HCT116 (cell line): ENCODE data around the gene APBB2. TPM values are rescaled to one million over a fixed set of nuclear protein-coding genes. Genes with fewer than 3 reads are reported as not detected.

Experiments
- ATAC-seq: fragments of 200-7000 bp; cut with Tn5 transposase; 2 replicates; pipeline ENCODE4 v1.9.1; 2020; ENCODE audit warnings: mild to moderate bottlenecking, moderate library complexity
- BruUV-seq: library from RNA; stranded (reverse); fragments of 400-500 nt; replicated peaks from 2 replicates; lab custom pipeline; 2021; lab: Mats Ljungman, UMichigan
- CTCF ChIA-PET: fragments of 300-600 bp; sonication (Branson Sonifier 250); formaldehyde crosslinking; loops from one replicate; lab custom pipeline; 2021; ENCODE audit warnings: antibody characterized with exemption; lab: Charles Lee
- POLR2A ChIA-PET: fragments of 300-600, 350-600 bp; sonication (Branson Sonifier 250); formaldehyde crosslinking; loops from one replicate; lab custom pipeline; 2021; ENCODE audit warnings: antibody characterized with exemption; lab: Charles Lee
- RAD21 ChIA-PET, 2 experiments: fragments of 300-600 bp; sonication (Branson Sonifier 250); formaldehyde crosslinking; loops; one replicate each; lab custom pipeline; 2023; ENCODE audit warnings: low total read pairs in 2 of 2; ENCODE audit not compliant: uncharacterized antibody in 2 of 2, unreplicated experiment in 2 of 2, low non-redundant PET in 1 of 2; lab: Charles Lee
- DNase-seq: peaks from one replicate; pipeline ENCODE4 v3.0.0-alpha.2; 2010; ENCODE audit warnings: low read depth, low spot score
- H2AFZ ChIP-seq: fragments of 200-600 bp; shearing (Covaris generic), sonication (generic); 2 replicates; pipeline ENCODE4 v1.6.1; 2017; ENCODE audit warnings: low read depth, mixed run types, mixed read lengths, antibody characterized with exemption, low read length; ENCODE audit not compliant: poor library complexity, severe bottlenecking
- H3K27ac ChIP-seq: 2 replicates; pipeline ENCODE4 v1.5.1; 2012; ENCODE audit warnings: low read depth, low read length
- H3K27me3 ChIP-seq: fragments of 200-600 bp; sonication (generic); 2 replicates; pipeline ENCODE4 v1.6.1; 2016; ENCODE audit warnings: mixed run types, low read length, mixed read lengths; ENCODE audit not compliant: insufficient read depth
- H3K36me3 ChIP-seq, 2 experiments: fragments of 200-500 bp in 1 of 2; fragments of 200-600 bp in 1 of 2; sonication (Bioruptor generic) in 1 of 2; sonication (generic) in 1 of 2; 2 replicates each; pipeline versions ENCODE4 v1.5.1 to v1.6.1; 2014 to 2016; ENCODE audit warnings: low read length in 2 of 2, inconsistent platforms in 1 of 2, mixed read lengths in 1 of 2, mixed run types in 1 of 2; ENCODE audit not compliant: insufficient read depth in 2 of 2, control insufficient read depth in 1 of 2
- H3K4me1 ChIP-seq, 2 experiments: fragments of 200-600 bp in 1 of 2; sonication (generic) in 1 of 2; 2 replicates each; pipeline versions ENCODE4 v1.5.1 to v1.6.1; 2012 to 2017; ENCODE audit warnings: low read length in 2 of 2, inconsistent platforms in 1 of 2, mild to moderate bottlenecking in 1 of 2, mixed read lengths in 1 of 2, mixed run types in 1 of 2, moderate library complexity in 1 of 2; ENCODE audit not compliant: insufficient read depth in 2 of 2, control insufficient read depth in 1 of 2
- H3K4me2 ChIP-seq: fragments of 200-600 bp; sonication (generic); 2 replicates; pipeline ENCODE4 v1.6.1; 2017; ENCODE audit warnings: mixed run types, low read length, mixed read lengths
- H3K4me3 ChIP-seq, 2 experiments: fragments of 200-600 bp in 1 of 2; sonication (generic) in 1 of 2; replicated peaks in 1 of 2; 2 replicates each; pipeline ENCODE4 v1.5.1; 2011 to 2016; ENCODE audit warnings: low read length in 2 of 2, control low read depth in 1 of 2, low read depth in 1 of 2, mild to moderate bottlenecking in 1 of 2, mixed read lengths in 1 of 2, mixed run types in 1 of 2
- H3K79me2 ChIP-seq: fragments of 200-600 bp; sonication (generic); 2 replicates; pipeline ENCODE4 v1.6.1; 2017; ENCODE audit warnings: mild to moderate bottlenecking, mixed run types, low read length, moderate library complexity, mixed read lengths; ENCODE audit not compliant: insufficient read depth
- H3K9ac ChIP-seq: fragments of 200-600 bp; sonication (generic); 2 replicates; pipeline ENCODE4 v1.6.1; 2016; ENCODE audit warnings: low read length, mixed read lengths
- H3K9me2 ChIP-seq: fragments of 200-600 bp; sonication (generic), shearing (Covaris generic); 2 replicates; pipeline ENCODE4 v1.6.1; 2017; ENCODE audit warnings: mixed run types, mild to moderate bottlenecking, moderate library complexity; ENCODE audit not compliant: insufficient read depth
- H3K9me3 ChIP-seq, 2 experiments: fragments of 200-500 bp in 1 of 2; fragments of 200-600 bp in 1 of 2; sonication (Bioruptor generic) in 1 of 2; sonication (generic) in 1 of 2; 2 replicates each; pipeline ENCODE4 v1.6.1; 2014 to 2017; ENCODE audit warnings: low read length in 2 of 2, mixed read lengths in 2 of 2, inconsistent platforms in 1 of 2, low read depth in 1 of 2, mild to moderate bottlenecking in 1 of 2, mixed run types in 1 of 2, moderate library complexity in 1 of 2; ENCODE audit not compliant: control insufficient read depth in 1 of 2, insufficient read depth in 1 of 2
- H4K20me1 ChIP-seq: fragments of 200-600 bp; sonication (generic), shearing (Covaris generic); 2 replicates; pipeline ENCODE4 v1.6.1; 2017; ENCODE audit warnings: mixed run types, mild to moderate bottlenecking, moderate library complexity; ENCODE audit not compliant: insufficient read depth
- CEBPB ChIP-seq: IDR thresholded peaks from 2 replicates; pipeline ENCODE4 v1.6.1; 2012; ENCODE audit warnings: low read depth
- CTCF ChIP-seq, 3 experiments: fragments of 200-600 bp in 1 of 3; sonication (generic) in 1 of 3; IDR thresholded peaks in 2 of 3; conservative IDR thresholded peaks in 1 of 3; 2 replicates each; pipeline ENCODE4 v1.5.1; 2012 to 2017; ENCODE audit warnings: low read depth in 2 of 3, low read length in 2 of 3, antibody characterized with exemption in 1 of 3, borderline replicate concordance in 1 of 3, control low read depth in 1 of 3, mild to moderate bottlenecking in 1 of 3, mixed read lengths in 1 of 3, mixed run types in 1 of 3, moderate library complexity in 1 of 3; ENCODE audit not compliant: insufficient read depth in 1 of 3
- EZH2 ChIP-seq: fragments of 200-600 bp; sonication (generic); IDR thresholded peaks from 2 replicates; pipeline ENCODE4 v1.6.1; 2017; ENCODE audit warnings: antibody characterized with exemption, mixed run types
- EZH2phosphoT487 ChIP-seq: fragments of 200-600 bp; IDR thresholded peaks from 2 replicates; pipeline ENCODE4 v1.6.1; 2018; ENCODE audit warnings: antibody characterized with exemption, borderline replicate concordance
- FOSL1 ChIP-seq: IDR thresholded peaks from 2 replicates; pipeline ENCODE4 v1.6.1; 2012; ENCODE audit warnings: low read depth
- JUND ChIP-seq: IDR thresholded peaks from 2 replicates; pipeline ENCODE4 v1.6.1; 2012
- POLR2AphosphoS5 ChIP-seq: IDR thresholded peaks from 2 replicates; pipeline ENCODE4 v1.6.1; 2011; ENCODE audit warnings: mild to moderate bottlenecking, low read depth, low read length, moderate library complexity
- RAD21 ChIP-seq: IDR thresholded peaks from 2 replicates; pipeline ENCODE4 v1.6.1; 2012; ENCODE audit warnings: low read depth, mild to moderate bottlenecking
- REST ChIP-seq: IDR thresholded peaks from 2 replicates; pipeline ENCODE4 v1.6.1; 2012; ENCODE audit warnings: low read depth
- SP1 ChIP-seq: IDR thresholded peaks from 2 replicates; pipeline ENCODE4 v1.6.1; 2012; ENCODE audit warnings: low read depth
- TCF7L2 ChIP-seq: IDR thresholded peaks from 2 replicates; pipeline ENCODE4 v1.7.0; 2011; ENCODE audit warnings: borderline replicate concordance, inconsistent platforms; ENCODE audit not compliant: insufficient read depth, insufficient read length; ENCODE audit errors: extremely low read depth
- YY1 ChIP-seq: IDR thresholded peaks from 2 replicates; pipeline ENCODE4 v1.6.1; 2011; ENCODE audit warnings: low read length, low read depth, moderate library complexity, mild to moderate bottlenecking; ENCODE audit not compliant: insufficient replicate concordance; ENCODE audit errors: extremely low read depth
- ZFX ChIP-seq: fragments of 450-650 bp; IDR thresholded peaks from 2 replicates; pipeline ENCODE4 v1.6.1; 2017
- ZNF274 ChIP-seq: fragments of 200-500 bp; sonication (Bioruptor generic); IDR thresholded peaks from 2 replicates; pipeline ENCODE4 v1.6.1; 2014; ENCODE audit warnings: mild to moderate bottlenecking, low read depth, low read length, inconsistent platforms
- intact Hi-C: fragments of 100-400 bp; cut with micrococcal nuclease; formaldehyde crosslinking; loops from 2 replicates; pipeline ENCODE4 v1.10.0; 2022
- total RNA-seq: library from RNA; stranded (reverse); gene quantifications from one replicate; pipeline ENCODE4 v1.2.1, GENCODE V29; 2021; ENCODE audit not compliant: unreplicated experiment

The APBB2 gene
- total RNA-seq, 1 experiment from 2014 or later: 72.5 TPM

- intact Hi-C loops: no loop called here
- POLR2A ChIA-PET: interaction anchor here (0.6 kb wide), 1 partner anchor 10 kb away, joined by 3 read pairs; no protein-coding TSS in a partner anchor
- H3K4me1 ChIP-seq: peaks cover 11 to 33% of the 10 kb centered on the region in 2 experiments
- TF ChIP-seq POLR2AphosphoS5: no peak
- TF ChIP-seq CEBPB: no peak
- no peak for TF ChIP-seq EZH2phosphoT487
- no TSS peak for BruUV-seq
- no peak overlapping the region for H3K27ac ChIP-seq
- no peaks in the 10 kb centered on the region for H3K27me3 ChIP-seq
- DNase-seq (no peak), ATAC-seq (no peak)
- CTCF ChIA-PET: no interaction called here
- peaks cover 100% of the 10 kb centered on the region for H3K79me2 ChIP-seq
- no peak overlapping the region for H3K4me3 ChIP-seq
- no peak overlapping the region for H3K9ac ChIP-seq
- no peaks in the 10 kb centered on the region for H3K36me3 ChIP-seq
- H2AFZ ChIP-seq: no peak overlapping the region
- no peaks in the 10 kb centered on the region for H3K9me3 ChIP-seq
- RAD21 ChIA-PET: no interaction called here
- no peak overlapping the region for H3K4me2 ChIP-seq
- H4K20me1 ChIP-seq: peaks cover 2% of the 10 kb centered on the region; the same call in 1 of the 2 replicates
- H3K9me2 ChIP-seq: no peaks in the 10 kb centered on the region
These were observed 33.3 kb downstream of the APBB2 start for GRCh38 chr4:41181037-41181436.

GRCh38 chr4:41179498-41180195 lies 34.7 kb downstream of the APBB2 start:
- POLR2A ChIA-PET: no interaction called here
- H3K4me1 ChIP-seq: peaks cover 11 to 26% of the 10 kb centered on the region in 2 experiments
- no TSS peak for BruUV-seq
- no peak overlapping the region for H3K4me3 ChIP-seq
- H3K4me2 ChIP-seq: no peak overlapping the region
- peaks cover 100% of the 10 kb centered on the region for H3K79me2 ChIP-seq
- TF ChIP-seq CTCF (IDR thresholded peaks at IDR 0.05 in 2 of 3, conservative IDR thresholded peaks at IDR 0.05 in 1 of 3; ENCODE audit: borderline replicate concordance in 1 of 3, insufficient read depth in 1 of 3, low read depth in 2 of 3, low read length in 2 of 3) (no peak), TCF7L2 (no peak), YY1 (no peak), ZFX (no peak), POLR2AphosphoS5 (no peak), REST (no peak), FOSL1 (no peak), SP1 (no peak), RAD21 (no peak), EZH2 (no peak), JUND (no peak), ZNF274 (no peak)
- ATAC-seq (no peak), DNase-seq (no peak)
- no peaks in the 10 kb centered on the region; the same call in 1 of the 2 replicates for H4K20me1 ChIP-seq
- no peak overlapping the region for H3K27ac ChIP-seq
- no peak overlapping the region for H3K9ac ChIP-seq
- no peaks in the 10 kb centered on the region for H3K9me3 ChIP-seq
- H3K9me2 ChIP-seq: no peaks in the 10 kb centered on the region
- CTCF ChIA-PET: no interaction called here
- H3K27me3 ChIP-seq: no peaks in the 10 kb centered on the region
- H2AFZ ChIP-seq: no peak overlapping the region
- H3K36me3 ChIP-seq: no peaks in the 10 kb centered on the region
- intact Hi-C loops: no loop called here
- RAD21 ChIA-PET: no interaction called here
